DMS79 treated with DMSO at 0.1 percent for 48 hours (cell line): ENCODE measurements around the gene DUSP3.
A peak's percentile ranks its signal among the peaks of the same experiment; 100 is the strongest.

Source experiments
- DNase-seq: peaks from one replicate; lab custom pipeline; 2025; lab: John Stamatoyannopoulos, UW

Gene DUSP3

DNA sequence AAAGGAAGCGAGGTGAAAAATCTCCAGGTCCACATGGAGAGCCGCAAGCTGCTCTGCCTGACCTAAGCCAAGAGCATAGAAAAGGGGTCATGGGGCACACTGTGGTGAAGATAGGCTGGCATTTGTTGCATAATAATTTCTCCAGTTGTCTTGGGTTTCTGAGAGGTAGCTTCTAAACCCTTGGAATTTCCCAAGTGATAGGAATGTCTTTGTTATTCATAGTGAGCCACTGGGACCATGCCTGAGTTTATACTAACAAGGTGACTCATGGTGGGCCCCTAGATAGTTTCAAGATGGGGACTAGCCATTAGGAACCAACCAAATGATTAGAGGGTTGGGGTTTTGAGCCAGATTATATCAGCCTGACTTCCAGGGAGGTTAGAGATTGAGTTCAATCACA is 45.8 kb downstream of the DUSP3 start:
- no peak for DNase-seq

DNA sequence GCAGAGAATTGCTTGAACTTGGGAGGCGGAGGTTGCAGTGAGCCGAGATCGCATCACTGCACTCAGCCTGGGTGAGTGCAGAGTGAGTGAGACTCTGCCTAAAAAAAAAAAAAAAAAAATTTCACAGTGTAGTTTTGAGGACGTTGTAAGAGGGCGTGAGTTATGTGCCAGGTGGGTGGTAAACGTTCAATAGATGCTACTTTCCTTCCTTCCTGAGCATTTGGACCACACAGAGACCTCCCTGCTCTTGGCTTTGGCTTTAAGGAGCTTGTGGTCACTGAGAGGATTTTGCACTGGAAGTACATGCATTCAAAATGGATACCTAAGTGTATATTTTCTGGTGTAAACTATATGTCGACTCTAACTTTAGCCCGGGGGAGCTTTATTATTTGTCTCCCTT is 50.7 kb downstream of the DUSP3 start:
- DNase-seq = no peak

DNA sequence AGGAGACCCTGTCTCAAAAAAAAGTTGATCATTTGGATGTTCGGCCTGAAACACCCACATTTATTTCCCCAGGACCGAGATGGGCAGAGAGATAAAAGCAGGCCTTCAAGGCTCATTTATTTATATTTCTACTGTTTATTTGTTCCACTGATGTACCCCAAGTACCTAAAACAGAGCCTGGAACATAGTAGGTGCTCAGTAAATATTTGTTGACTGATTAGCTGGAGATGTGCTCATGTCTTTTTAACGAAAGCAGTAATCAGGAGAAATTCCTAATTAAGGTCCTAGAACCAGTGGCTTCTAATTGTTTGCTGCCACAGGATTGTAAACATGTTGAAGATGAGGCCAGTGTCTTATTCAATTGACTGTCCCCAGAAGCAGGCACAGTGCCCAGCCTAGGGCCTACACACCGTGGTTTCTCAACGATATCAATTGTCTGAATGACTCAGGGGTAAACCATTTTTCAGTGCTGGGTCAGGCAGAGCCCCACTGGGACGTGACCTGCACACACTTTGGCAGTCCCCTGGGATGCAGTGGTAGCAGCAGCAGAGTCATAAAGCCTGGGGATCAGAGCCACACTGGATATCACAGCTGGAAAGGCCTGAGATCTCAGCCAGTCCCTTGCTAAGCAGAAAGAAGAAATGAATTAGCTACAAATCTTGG is 54.9 kb downstream of the DUSP3 start:
- no peak for DNase-seq

DNA sequence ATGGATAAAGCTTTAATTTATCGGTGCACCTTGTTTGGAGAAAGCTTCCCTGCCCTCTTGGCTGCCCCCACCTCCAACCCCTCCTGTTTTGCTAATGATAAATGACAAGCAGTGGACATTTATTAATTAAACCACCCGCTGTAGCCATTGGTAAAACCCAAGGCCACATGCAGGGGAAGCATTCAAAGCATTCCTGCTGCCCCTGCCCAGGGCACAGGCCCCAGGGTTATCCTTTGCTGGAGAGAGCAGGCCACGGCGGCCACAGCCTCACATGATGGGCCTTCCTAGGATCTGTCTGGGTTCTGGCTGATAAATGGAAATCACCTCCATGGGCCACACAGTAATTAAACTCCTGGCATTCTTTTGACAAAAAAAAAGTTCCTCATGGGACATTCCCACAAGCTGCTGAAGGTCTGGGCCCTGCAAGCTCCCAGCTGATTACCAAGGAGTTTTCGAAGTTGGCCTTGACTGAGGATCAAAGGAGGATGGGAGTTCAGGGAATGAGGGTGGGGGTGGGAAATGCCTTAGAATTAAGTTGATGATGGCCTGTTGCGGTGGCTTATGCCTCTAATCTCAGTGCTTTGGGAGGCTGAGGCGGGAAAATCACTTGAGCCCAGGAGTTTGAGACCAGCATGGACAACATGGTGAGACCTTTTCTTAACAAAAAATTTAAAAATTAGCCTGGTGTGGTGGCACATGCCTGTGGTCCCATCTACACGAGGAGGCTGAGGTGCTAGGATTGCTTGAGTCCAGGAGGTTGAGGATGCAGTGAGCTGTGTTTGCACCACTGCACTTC is 55.7 kb downstream of the DUSP3 start:
- no peak for DNase-seq

DNA sequence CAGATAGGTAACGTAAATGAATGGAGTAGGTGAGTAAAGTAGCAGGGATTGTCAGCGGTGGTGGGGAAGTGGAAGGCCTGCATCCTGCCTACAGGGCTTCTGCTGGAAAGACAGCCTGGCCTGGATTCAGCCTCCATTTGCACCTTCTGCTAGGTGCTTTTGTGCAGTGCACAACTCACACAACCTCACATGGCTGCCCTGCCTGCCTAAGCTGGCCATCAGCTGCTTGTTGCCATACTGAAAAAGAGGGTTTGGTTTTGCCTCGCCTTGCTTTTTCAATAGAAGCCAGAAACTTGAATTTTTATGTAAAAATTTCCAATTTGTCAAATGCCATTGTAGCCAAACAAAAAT is 56.5 kb downstream of the DUSP3 start:
- DNase-seq = no peak

DNA sequence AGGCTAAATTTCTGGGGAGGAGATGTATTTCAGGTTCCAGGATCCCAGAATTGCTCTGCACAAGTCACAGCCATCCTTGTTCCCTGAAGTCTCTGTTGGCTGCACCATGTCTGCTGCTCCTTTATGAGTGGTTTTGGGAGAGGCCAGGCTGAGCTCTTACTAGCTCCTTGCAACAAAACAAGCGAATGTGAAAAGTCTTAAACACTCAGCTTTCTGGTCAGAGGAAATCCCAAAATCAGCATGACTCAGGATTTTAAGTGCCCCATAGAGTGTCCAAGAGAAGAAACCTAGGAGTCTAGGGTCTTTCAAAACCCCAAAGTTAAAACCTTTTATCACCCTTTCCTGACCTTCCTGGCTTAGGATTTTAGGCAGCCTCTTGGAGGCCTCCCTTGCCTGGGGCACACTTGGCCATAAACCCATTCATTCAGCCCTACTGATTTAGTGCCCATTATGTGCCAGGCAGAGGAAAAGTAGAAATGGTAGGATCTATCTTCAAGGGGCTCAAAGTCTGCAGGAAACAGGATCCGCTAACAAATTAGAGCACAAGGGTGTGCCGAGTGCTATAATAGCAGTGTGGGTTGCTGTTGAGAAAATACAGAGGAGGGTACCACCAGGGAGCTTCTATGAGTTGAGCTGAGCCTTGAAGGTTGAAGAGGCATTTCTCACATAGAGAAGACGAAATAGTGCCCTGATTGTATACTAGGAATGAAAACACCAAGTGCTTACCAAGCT is 57.1 kb downstream of the DUSP3 start:
- no peak for DNase-seq

DNA sequence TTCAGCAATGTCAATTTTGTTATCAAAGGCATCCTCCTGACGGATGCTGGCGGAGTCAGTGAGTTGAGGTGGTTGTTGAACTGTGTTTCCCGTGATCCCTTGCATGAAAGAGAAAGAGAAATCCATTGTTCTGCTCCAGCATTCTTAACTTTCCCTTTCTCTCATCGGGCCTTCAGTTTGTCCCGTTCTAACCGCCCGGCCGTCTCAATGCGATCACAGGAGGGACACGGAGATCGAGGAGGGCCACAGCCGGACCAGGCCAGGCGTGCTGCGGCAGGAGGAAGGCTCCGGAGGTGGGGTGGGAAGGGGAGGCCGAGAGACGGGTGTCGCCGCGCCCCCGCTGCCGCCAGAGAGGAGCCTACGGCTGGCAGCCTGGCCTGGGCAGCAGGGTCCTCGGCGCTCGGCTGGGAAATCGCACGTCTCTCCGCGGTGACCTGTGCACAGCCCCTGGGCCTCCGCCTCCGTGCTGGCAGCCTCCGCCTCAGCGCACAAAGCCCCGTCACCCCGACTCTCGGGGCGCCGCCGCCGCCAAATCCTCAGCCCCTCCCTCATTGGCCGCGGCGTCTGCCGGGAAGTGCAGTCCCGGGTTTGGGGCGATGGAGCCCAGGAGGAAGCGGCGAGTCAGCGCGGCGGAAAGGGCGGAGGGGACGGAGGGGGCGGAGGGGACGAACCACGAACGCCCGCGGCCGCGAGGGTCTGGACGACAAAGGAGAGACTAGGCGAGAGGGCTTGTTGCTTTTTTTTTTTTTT is 58.3 kb downstream of the DUSP3 start:
- peak; percentile 45 for DNase-seq

DNA sequence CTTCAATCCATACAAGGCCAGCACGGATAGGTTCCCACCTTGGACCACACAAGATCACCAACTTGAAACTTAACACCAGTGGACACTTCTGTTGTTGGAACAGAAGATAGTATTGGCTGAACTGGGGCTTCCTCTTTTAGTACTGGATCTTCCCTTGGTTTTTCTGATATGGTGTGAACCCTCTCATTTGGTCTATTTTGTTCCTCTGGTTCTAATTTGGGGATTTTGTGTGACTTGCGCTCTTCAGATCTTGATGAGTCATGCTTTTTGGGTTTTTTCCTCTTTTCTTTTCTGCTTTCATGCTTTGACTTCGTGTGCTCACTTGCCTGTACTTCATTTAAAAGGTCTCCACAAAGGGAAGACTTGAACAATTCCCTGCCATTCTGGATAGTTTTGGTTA is 59.2 kb downstream of the DUSP3 start:
- DNase-seq = no peak

DNA sequence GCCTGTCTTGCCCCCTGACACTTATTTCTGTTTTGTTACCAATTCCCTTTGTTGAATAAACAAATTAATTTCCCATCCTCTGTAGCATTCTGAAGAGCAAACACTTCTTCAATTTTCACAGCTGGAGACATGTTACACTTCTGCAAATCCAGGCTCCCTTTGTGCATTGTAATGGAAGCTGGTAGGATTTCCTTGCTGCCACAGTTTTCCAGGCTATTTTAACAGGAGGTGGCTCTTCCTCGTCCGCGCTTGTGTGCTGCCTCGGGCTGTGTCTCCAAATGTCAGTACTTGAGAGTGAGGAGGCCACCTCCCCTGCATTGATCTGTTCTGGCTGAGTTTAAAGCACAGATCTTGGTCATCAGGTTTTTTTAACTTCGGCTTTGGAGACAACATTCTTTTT is 60.2 kb downstream of the DUSP3 start:
- no peak for DNase-seq

DNA sequence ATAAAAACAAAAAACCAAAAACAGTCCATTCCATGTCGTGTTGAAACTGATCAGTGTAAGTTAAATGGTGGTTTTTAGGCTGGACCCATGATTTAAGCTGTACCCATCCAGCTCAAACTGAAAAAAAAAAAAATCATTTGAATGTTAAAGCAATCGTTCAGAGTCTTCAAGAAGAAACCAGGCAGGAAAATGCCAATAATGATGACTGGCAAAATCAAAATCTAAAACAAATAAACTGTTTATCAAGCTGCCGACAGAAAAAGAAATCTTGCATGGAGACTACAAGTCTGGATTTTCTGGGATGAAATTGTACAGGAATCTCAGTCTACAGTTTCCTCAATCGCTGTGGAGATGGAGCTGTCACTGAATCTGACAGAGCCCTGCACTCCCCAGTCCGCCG is 60.9 kb downstream of the DUSP3 start:
- no peak for DNase-seq
